T1000 (cell line): ENCODE measurements around the gene C9orf72.

Experiments
- DNase-seq: peaks from one replicate; lab custom pipeline; 2025; ENCODE audit warnings: mixed read lengths; lab: John Stamatoyannopoulos, UW

The C9orf72 gene

DNA sequence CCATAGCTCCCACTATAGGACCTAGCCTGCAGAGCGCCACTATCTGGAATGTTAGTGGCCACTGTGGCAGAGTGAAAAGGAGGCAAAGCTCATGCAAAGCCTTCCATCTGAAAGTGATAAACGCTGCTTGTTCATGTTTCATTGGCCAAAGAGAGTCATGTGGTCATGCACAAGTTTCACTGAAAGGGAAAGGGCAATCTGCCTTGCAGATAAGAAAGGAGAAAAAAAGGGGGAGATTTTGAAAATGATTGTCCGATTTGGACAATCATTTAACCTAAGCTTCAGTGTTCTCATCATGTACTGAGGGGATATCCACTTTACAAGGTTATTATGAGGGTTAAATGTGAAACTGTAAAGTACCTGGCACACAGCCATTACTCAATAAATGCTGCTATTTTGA is 34.6 kb downstream of the C9orf72 start:
- no peak for DNase-seq

- no peak for DNase-seq
Measured at GRCh38 chr9:27537756-27538155, 35.5 kb downstream of the C9orf72 start.

- DNase-seq, result no peak
Measured at GRCh38 chr9:27537027-27537435, 36.2 kb downstream of the C9orf72 start.

- DNase-seq, result no peak
Measured at GRCh38 chr9:27536168-27536567, 37.1 kb downstream of the C9orf72 start.

DNA sequence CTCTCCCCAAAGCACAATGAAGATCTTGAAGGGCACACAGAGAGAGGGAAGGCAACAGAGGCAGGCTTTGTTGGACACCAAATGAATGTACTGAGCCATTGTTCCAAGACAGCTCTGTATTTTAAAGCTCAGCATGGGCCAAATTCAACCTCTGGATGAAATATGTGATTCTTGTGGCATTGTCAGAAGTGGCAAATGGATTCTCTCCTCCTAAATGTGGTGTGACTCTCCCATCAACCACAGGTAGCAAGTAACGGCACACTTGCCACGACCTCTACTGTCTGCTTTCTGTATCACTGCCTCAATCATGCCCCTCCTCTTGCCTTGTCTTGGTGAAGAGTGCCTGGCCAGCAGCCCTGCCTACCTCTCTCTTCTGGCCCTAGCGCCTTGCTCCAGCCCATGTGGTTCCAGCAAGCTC is 37.6 kb downstream of the C9orf72 start:
- no peak for DNase-seq

GRCh38 chr9:27534658-27535209 is 38.5 kb downstream of the C9orf72 start:
- no peak for DNase-seq

GRCh38 chr9:27534131-27534530 is 39.1 kb downstream of the C9orf72 start:
- no peak for DNase-seq

DNA sequence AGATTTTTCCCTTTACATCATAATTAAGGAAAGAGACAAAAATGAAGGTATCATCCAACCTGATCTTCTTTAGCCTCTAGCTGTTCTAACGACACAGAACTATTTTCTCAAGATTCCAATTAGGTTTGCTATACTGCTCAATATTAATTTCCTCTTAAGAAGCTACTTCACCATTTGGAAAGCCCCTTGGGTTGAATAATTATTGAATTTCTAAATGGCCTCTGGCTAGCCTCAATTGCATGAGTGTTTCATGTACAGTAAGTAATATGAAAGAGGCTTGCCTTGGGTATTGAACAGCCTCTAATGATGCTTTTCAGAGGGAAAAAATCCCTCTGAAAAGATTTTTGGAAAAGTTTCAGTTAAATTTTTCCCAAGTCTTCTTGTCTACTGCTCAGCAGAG is 40.0 kb downstream of the C9orf72 start:
- DNase-seq, result no peak

DNA sequence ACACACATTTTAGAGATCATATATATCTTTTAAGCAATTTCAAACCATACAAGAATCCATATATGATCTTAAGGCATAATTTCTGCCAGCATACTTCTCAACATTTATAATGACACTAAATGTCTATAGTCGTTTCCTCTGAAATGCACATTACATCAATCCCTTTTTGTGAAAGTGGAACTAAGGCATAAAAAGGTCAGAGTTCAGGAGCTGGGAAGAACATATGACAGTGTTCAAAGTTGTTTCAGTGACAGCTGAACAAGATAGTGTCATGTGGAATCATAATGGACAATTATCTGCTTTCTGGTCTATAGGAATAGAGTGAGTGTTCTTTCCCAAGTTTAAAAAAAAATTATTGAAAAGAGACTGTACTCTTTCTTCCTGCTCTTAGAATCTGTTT is 41.2 kb downstream of the C9orf72 start:
- no peak for DNase-seq

DNA sequence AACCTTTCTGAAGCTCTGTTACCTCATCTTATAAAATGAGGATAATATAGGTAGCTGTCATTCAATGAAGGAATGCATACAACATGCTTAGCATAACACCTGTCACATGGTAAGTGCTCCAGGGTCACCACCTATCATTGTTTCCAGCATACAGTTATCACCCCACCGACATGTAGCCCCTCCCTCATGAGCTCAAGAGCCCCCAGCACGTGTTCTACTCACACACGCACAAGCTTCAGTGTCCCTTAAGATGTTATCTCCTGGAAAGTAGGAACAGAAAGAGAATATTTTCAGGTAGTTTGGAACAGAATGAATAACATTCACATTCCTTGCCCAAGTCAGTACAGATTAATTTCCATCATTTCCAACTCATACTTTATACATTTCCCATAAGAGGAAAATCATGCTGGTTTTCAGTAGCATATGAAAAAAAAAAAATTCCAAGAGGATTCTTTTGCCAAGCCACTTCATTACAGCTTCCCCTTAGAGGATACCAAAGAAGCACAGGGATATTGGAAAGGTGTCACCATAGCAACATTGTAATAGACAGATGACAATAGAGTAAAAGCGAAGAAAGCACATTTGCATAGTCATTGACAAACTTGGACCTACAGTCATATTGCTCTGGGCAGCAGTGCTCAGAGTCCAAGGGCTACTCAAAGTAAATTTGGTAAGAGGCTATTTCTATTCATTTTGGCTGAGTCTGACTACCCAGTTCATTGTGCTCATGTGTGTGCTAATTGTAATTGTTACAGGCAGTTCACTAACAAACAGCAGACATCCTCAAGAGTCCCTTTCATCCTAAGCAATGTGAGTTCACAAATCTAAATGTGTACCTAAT is 42.1 kb downstream of the C9orf72 start:
- DNase-seq, result no peak

GRCh38 chr9:27529316-27530278 is 43.7 kb downstream of the C9orf72 start, which contains the start of gene MOB3B:
MOB3B (minus strand) TSS chr9:27529814; CDS start chr9:27455550, 74,264 bp downstream.
- DNase-seq, result peak; percentile 55

GRCh38 chr9:27528886-27529315 is 44.4 kb downstream of the C9orf72 start:
- DNase-seq, result no peak

GRCh38 chr9:27528076-27528885 is 45.0 kb downstream of the C9orf72 start:
- no peak for DNase-seq

DNA sequence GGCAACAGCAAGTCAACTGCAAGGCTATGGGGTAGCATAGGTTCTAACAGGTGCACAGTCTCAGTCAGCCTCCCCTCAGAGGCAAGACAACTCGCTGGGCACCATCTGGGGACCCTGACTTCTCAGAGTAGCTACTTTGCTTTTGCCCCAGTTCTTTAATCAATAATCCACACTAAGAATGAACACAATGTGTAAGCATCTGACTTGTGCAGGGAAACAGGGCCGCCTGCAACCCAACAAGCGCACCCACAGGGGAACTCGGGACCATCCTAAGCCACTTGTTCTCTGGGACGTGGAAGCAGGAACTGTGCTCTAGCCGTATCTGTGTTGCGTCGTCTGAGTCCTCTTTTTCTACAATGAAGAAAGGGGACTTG is 45.6 kb downstream of the C9orf72 start:
- no peak for DNase-seq

- DNase-seq, result no peak
Measured at GRCh38 chr9:27524236-27524635, 49.0 kb downstream of the C9orf72 start, which contains the start of gene IFNK. IFNK (plus strand) TSS chr9:27524290; CDS start chr9:27524337, 47 bp downstream.

DNA sequence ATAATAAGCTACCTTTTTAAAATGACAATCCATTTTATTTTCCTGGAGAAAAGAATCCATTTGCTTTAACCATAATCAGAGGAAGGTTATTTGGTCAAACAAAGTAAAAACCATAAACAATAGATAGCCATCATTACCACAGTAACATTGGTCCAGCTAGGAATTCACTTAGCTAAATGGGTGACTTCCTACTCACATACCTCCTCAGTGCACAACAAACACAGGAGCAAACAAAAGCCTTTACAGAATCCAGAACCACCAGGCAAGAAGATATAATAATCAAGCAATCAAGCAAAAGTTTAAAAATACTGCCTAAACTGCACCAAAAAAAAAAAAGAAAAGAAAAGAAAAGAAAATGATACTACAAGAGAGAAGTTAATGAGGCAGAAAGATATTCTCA is 50.1 kb downstream of the C9orf72 start:
- DNase-seq, result no peak

DNA sequence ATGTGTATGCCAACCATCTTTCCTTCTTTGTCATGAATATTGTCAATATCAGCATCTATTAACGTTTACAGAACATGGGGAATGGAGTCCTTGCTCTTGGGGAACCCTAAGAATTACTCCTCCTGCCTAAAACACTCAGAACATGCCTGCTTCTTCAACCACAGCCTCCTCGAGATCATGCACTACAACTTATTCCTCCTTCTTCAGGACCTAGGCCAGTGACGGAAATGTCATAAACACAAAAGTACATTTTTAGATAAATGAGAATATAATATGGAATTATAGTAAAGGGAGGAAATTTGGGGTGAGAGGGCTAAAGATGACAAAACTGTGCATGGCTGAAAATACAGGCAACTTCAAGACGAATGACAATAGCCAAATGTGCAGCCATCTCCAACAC is 52.3 kb downstream of the C9orf72 start:
- DNase-seq, result no peak

DNA sequence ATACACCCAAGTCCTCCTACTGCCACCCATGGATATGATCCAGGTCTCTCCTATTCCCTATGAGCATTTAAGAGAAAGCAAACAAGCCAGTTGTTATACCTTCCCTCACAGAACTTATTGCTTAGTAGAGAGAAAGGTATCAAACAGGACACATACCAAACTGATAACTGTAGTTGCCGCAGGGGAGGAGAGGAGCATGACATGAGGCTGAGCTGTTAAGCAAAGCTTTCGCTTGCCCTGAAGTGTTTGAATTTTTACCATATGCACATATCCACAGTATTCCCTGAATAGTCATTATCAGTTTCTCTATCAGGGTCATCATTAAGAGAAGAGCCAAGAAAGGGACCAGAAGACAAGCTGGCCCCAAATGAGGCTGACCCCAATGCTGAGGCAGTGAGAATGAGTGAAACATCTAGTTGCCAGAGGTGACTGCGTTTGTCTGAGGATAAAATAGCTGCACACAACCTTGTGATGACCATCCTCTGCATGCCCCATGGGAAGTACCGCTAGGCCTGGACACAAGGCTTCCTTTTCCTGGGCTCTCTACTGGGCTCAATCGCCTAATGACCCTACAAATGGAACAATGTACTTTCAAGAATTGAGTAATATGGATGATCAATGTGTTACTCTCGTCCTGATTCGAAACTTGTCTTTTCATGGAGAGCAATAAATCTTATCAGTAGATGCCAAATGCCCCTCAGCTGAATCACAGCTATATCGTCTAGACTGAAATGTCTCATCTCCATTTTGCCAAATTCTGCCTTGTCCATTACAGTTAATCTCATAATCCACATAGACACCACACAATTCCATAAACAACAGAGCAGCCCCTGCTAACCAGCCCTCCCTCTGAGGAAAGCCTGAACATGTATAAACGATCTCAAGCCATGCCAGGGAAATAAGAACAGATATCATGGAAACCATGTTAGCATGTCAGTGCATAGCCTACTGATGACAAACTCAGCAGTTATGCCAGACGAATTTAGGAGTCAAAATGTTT is 53.5 kb downstream of the C9orf72 start:
- peak; percentile 25 for DNase-seq

DNA sequence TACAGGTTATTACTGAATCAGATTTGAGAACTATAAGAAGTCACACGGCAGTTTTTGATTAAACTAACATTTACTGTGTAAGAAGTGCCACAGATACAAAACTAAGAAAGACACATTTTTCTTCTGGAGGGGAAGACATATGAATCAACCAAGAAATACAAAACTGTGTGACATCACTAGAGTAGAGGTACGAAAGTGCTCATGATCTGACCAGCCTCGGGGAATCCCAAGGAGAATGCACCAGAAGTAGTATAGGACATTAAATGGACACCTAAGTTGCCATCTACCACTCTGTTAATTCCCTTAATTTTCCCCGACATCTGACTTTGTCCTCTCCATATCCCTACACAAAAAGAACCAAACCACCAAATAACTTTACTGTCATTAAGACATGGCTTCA is 54.5 kb downstream of the C9orf72 start:
- no peak for DNase-seq

DNA sequence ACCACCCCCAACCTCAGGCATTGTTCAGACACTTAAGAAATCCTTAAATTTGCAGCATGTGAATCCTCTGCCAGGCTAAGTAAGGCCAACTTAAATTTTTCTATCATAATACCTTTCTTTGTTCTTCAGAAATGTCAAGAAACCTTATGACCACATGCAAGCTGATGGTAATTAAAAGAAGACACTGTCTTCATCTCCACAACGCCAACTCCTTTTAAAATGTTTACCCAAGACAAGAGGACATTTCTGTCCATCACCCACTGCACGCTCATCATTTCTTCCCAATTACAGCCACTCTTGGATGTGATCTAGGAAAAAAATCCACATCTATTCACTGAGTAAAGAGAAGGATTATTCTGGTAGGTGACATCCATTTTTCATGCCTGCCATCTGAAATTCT is 55.3 kb downstream of the C9orf72 start:
- DNase-seq, result no peak
